Activated gamma-delta T cell treated with Interleukin-2 at 50 U/mL for 16 hours (primary cell): ENCODE measurements around the gene CFL1.

Source experiments
- DNase-seq: peaks from one replicate; pipeline ENCODE4 v3.0.0-alpha.2; 2020

Gene CFL1

DNA sequence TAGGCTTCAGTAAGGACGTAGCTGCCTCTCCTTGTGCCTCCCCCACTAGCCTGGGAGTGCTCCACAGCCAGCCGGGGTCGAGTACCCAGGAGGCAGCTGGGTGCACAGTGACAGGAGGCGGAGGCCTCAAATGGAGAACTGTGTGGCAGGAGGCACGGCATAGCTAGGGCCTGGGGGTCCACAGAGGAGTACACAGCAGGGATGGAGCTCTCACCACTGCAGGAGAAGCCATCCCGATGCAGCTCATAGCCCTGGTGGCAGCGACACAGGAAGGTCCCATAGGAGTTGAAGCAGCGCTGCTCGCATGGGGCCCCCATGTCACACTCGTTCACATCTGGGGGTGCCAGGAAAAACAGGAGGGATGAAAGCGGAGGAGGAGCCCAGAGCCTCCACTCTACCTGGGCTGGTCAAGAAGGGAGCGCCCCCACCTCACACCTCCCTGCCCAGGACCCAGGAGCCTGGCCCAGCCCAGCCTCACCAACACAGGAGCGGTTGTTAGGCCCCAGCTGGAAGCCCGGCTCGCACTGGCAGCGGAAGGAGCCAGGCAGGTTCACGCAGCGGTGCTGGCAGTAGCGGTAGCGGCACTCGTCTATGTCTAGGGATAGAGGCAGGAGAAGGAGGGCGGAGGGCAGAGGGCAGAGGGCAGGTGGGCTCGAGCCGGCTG is 11.8 kb upstream of the CFL1 start:
- no peak for DNase-seq

DNA sequence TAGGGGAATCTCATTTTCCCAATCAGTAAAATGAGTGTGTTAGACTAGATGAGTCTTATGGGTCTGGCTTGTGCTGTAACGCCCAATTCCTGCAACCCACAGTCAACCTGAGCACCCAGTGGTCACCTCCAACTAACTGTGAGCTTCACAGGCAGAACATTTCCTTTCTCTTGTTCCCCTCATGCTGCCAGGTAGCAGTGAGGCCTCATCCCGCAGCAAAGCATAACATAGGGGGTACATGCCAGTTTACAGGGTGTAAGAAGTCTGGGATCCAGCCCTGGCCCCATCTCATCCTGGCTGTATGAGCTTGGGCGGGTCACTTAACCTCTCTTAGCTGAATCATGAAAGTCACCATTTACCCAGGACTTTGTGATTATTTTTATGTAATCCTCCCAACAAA is 10.9 kb upstream of the CFL1 start:
- DNase-seq: no peak

DNA sequence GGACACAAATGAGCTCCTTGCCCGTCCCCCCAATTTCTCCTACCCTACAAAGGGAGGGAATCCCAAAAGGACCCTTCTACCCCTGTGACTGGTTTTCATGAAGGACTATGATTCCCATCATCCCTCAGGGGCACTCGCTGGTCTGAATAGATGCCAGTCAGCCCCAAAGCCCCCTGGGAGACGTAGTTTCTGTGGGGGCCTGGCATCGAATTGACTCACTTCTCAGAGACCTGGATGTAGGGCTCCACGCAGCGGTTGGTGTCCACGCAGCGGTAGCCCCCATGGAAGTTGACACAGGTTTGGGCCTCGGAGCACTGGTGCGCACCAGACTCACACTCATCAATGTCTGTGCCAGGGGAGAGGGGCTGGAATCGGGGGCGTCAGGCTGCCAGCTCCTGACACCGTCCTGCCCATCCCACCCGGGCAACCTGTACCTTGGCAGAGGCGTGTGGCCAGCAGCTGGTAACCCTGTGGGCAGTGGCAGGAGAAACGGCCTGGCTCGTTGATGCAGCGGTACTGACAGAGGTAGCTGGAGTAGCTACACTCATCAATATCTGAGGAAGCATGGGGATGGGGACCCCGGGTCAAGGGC is 10.2 kb upstream of the CFL1 start:
- no peak for DNase-seq

DNA sequence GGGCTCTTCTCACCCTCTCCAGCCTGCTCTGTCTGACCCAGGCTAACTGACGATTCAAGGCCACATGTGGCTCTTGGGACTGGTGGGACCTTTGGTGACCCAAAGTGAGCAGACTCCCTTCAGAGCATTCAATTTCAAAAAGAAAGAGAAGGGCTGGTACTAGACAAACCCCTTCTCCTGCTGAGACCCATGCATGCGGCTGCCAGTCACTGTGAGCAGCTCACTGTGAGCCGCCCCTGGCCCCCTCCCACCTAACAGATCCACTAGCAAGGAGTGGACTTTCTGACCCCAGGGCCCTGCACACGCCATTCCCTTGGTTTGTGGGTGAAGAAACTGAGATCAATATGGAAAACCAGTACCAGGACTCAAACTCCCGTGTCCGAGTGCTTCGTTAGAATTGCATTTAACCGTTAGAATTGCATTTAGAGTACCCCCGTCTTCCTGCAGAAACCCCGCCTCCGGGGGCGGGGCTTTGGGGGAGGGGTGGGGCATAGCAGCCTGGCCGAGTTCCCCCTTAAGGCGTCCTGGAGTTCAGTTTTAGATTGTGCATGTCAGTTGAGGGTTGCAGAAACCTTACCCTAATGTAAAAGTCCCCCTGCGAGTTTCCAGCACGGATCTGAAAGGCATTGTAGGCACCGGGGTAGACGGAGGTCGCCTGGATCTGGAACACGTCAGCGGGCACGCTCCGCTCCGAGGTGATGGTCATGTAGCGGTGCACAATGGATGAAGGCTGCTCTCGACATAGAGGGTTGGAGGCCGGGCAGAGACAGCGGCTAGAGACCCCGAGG is 9.5 kb upstream of the CFL1 start:
- no peak for DNase-seq

DNA sequence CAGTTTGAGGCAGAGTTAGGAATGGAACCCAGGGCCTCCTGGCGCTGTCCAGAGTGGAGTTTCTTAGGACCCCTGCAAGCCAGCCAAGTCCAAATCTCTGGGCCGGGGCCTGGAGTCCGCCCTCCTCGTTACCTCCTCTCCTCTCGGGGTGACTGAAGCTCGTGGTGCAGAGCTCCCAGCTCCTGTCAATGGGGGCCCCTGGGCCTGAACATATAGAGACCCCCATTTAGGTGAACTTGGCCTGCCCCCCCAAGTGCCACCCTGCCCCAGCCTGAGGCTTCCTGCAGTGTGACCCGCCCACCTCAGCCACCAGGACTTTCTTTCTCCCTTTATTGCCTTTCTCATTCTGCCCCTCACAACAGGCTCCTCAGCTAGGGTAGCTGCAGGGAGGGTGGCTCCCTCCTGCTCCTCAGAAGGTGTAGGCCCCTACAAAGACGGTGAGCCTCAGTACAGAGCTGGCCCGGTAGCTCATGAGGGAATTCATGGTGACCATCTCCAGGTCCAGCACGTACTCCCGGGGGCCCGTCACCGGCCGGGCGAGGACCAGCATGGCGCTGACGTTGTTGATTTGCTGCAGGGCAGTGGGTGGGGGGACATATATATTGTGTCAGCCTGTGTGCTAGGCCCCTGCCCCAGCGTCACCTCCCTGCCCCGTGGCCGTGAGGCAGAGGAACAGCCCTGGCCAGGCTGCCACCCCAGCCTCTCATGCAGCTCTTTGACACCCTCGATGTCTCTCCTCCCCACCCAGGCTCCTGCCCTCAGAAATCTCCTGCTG is 8.7 kb upstream of the CFL1 start:
- no peak for DNase-seq

DNA sequence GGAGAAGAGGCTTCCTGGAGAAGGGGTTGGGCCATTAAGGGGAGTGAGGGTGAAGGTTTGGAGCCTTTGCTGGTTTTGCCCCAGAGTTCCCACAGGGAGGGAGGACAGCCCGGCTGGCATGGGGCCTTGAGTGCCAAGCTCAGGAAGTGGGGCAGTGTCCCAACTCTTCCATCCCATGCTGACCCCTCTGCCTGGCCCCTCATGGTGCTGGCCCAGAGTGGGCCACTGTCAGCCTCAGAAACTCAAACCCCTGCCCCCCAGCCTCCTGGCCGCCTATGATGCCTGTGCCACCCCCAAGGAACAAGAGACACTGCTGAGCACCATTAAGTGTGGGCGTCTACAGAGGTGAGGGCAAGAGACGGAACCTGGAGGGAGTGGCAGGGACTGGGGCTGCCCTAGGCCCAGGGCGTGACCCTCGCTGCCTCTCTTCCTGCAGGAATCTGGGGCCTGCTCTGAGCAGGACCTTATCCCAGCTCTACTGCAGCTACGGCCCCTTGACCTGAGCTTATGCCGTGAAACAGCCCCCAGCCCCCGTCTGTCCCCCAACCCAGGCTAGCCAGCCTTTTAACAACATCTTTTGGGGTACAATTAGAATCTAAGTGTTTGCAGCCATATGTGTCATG is 7.7 kb upstream of the CFL1 start:
- no peak for DNase-seq

DNA sequence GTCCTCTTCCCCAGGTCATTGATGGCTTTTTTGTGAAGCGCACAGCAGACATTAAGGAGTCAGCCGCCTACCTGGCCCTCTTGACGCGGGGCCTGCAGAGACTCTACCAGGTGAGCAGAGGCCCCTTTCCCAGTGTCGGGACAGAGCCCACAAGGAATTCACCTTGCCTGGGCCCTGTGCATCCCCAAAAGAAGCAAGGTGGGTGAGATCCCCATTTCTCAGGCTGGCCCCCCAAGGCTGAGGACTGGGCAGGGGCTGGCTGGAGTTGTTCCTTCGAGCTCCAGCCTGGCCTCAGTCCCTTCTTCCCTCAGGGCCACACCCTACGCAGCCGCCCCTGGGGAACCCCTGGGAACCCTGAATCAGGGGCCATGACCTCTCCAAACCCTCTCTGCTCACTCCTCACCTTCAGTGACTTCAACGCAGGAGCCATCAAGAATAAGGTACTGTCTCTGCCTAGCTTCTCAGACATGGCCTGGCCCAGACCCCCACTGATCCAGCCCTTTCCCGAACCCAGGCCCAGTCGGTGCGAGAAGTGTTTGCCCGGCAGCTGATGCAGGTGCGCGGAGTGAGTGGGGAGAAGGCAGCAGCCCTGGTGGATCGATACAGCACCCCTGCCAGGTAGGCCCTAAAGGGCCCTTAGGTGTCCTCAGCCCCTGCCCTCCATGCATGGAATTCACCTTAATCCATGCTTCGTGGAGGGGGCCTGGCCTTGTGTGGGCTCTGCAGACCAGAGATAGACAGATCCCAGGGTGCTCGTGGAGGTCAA is 6.9 kb upstream of the CFL1 start:
- no peak for DNase-seq

DNA sequence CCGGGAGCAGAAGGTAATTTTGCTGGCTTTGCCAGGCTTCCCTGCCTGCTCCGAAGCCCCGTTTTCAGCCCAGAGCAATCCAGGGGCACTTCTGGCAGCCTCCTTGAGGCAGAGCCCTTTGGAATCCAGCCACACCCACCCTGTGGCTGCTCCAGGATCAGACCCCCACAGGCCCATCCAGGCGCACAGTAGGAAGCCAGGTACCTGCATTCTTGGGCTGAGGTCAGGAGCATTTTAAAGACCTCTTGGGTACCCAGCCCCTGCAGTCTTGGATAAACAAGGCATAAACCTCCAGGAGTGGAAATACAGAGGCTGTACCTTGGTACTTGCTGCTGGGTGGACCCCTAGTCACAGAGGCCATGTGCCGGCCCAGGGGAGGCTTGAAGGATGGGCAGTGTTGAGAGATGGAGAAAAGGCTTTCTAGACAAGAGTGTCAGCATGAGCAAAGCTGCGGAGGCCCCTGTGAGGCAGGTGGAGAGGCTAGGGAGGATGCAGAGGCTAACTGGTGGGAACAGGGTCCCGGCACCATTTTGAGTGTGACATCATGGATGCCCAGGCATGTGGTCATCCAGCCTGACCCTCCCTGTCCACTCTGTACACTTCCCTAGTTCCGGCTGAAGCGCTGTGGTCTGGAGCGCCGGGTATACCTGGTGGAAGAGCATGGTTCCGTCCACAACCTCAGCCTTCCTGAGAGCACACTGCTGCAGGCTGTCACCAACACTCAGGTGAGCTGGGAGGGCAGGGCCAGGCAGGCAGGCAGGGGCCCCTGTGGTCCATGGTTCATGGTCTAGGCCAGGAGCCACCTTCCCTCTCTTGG is 6.1 kb upstream of the CFL1 start:
- no peak for DNase-seq

DNA sequence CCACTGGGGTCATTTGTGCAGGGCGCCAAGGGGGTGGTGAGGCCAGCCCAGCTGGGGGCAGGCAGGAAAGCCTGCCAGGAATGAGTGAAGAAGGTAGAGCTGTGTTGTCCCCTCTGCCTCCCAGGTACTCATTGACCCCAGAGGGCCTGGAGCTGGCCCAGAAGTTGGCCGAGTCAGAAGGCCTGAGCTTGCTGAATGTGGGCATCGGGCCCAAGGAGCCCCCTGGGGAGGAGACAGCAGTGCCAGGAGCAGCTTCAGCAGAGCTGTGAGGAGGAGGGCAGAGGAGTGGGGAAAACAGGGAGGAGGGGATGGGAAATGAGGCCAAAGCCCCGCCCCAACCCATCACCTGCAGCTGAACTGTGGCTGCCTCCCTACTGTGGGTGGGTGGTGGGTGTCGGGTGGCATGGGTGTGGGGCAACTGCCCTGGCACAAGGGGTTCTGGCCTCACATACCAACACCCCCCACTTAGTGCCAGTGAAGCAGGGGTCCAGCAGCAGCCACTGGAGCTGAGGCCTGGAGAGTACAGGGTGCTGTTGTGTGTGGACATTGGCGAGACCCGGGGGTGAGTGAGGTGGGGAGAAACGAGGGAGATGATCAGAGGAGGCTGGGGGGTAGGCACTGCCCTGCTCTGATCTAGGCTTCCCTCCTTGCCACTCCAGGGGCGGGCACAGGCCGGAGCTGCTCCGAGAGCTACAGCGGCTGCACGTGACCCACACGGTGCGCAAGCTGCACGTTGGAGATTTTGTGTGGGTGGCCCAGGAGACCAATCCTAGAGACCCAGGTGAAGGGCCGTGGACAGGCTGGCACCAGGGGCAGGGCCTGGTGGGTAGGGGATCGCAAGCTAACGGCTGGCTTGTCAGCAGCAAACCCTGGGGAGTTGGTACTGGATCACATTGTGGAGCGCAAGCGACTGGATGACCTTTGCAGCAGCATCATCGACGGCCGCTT is 5.2 kb upstream of the CFL1 start:
- DNase-seq: no peak

DNA sequence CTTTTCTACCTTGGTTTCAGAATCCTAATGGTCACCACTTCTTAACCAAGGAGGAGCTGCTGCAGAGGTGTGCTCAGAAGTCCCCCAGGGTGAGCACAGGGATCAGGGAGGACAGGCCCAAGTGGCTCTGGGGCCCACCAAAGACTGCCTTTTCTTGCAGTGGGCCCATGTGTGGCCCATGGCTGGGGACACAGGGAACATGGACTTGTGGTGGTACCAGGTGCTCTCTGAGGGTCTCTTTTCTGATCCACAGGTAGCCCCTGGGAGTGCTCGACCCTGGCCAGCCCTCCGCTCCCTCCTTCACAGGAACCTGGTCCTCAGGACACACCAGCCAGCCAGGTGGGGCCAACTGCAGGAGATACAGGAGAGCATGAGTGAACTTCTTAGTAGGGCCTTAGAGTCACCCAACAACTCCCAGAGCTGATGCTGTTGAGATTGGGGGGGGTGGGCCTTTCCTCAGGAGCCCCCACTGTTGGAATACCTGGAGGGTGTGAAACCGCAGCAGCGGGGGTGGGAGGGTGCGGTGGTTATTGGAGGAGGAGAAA is 4.3 kb upstream of the CFL1 start:
- no peak for DNase-seq

DNA sequence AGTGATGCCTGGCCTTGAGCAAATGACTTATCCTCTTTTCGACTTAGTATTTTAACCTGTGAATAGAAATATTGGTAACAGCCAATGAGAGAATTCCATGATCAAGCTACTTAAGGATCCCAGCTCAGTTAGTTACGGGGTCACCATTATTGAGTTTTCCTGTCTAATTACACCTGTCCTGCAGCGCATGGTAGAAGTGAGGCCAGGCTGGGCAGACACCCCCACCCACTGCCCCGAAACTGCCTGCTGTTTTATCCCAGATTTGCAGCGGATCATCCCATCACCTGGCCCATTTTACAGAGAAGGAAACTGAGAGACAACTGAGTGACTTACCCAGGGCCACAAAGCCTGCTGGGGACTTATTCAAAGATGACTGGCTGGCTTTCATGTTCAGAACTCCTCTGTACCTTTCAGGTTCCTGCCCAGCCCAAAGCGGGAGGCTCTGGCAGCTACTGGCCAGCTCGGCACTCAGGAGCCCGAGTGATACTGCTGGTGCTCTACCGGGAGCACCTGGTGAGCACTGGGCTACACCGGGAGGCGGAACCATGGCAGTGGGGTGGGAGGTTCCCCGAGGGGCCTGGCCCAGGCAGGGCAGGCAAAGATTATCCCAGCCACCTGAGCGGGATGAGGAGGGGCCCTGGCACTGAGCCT is 3.7 kb upstream of the CFL1 start:
- no peak for DNase-seq

DNA sequence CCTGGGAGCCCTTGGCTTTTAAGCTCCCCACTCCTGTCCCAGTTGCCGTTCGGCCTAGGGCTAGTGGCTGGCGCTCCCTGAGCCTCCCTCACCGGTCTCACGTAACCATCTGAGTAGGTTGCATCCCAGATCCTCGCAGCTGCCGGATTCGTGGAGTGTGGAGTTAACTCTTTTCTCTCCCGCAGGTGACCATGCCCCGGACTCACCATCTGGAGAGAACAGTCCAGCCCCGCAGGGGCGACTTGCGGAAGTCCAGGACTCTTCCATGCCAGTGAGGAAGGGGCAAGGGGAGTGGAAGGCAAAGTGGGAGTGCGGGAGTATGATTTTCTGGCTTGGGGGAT is 3.2 kb upstream of the CFL1 start:
- DNase-seq: no peak

DNA sequence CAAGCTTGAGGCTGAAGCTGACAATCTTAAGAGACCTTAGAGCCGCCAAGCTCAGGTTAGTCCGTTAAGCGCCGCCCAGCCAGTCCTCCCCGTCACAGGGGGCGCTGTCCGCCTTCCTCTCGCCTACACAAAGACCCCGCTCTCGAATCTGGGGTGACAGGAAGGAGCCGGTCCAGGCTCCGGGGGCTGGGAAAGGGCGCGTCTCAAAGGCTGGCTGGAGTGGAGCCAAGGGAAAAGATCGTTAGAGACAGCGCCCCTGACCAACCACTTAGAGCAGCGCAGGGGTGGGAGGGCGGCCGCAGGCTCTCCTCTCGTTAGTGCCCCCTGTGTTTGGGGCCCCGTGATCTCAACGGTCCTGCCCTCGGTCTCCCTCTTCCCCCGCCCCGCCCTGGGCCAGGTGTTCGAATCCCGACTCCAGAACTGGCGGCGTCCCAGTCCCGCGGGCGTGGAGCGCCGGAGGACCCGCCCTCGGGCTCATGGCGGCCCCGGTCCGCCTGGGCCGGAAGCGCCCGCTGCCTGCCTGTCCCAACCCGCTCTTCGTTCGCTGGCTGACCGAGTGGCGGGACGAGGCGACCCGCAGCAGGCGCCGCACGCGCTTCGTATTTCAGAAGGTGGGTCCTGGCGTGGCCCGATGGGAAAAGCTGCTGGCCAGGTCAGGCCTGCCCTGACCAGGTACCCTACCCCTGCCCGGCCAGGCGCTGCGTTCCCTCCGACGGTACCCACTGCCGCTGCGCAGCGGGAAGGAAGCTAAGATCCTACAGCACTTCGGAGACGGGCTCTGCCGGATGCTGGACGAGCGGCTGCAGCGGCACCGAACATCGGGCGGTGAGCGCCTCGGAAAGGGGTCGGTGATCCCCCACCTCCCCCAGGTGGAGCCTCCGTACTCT is 2.5 kb upstream of the CFL1 start, which contains the start of gene MUS81:
MUS81 (plus strand) TSS at position 156 of the 887 bp plus-strand sequence; CDS start at position 477, 321 bp downstream.
- peak; percentile 98 for DNase-seq

DNA sequence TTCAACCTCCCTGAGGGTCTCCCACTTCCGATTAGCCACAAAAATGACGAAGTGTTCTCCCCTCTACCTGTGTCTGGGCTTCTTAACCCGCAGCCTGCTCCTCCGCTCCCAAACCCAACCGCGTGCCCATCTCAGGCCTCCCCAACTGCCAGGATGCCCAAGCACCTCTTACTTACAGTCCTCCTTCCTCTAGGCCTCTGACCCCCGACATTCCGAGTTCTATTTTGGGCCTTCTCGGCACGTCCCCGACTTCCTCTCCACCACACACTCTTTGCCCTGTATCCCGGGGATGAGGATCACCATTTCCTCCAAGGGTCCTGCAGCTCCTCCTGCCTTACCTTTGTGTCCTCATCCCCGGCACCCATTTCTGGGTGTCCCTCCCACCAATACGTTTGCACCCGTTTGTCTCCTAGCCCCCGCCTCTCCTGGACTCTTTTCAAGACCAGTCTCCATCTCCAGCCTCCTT is 1.9 kb upstream of the CFL1 start:
- DNase-seq: no peak

DNA sequence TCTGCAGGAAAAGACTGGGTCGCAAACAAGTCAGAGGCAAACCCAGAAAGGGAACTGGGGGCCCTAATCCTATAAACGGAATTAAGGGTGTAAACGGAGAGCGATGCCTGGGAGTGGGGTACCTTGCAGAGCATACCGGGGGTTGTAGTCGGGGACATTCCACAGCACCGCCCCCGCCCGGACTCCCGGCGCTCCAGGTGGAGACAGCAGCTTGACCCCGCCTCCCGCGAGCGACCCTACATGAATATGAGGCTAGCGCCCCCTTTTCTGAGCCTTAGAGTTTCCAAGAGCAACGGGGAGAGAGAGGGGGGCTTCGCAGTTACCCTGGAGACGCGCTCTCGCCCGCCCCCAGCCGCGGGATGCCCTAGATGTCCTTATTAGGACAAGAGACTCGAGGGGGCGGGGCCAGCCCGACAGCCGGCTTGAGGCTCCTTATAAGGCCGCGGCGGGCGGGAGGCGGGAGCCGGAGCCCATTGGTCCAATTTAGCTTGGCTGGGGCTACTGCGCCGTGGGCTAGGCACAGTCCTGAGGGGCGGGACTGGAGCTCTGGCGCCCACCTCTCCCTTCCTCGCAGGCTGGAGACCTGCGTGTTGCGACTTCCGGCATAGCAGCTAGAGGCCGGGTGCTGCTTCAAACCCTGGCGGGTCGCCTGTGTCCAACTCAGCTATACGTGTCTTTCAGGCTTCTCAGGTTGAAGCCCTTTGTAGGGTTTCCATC is 1.3 kb upstream of the CFL1 start:
- peak; percentile 98 for DNase-seq

DNA sequence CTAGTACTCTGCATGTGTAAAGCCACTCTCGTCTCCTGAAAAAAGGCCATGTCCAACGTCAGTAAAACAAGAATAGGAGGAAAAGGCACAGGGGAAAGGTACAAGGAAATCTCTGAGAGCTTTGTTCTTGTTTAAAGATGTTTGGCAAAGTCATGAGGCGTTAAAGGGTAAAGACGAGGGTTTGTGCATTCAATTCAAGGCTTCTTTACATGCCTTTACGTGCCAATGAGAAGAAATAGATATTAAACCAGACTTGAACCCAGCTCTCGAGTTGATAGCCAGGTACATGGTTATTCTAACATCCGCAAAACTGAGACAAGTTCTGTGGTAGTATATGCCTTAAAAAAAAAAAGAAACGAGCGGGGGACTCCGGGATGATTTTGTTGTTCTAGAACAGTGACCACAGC is 704 bp upstream of the CFL1 start:
- no peak for DNase-seq

DNA sequence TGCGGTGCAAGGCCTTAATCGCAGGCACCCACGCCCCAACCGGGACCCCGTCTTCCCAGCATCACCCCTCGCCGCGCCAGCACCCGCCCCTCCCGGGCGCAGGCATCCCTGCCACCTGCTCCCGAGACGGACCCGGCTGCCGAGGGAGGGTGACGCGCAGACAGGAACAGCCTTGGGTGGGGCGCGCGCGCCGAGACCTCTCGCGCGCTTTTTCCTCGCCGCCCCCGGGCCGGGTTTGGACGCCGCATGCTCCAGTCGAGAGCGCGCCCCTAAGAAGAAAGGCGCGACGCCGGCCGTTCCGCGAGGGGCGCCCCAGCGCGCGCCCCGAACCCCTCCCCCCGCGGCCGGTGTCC is 504 bp downstream of the CFL1 start:
- peak; percentile 70 for DNase-seq
